ENCODE results near the gene IMPDH1. TPM values are rescaled to one million over a fixed set of nuclear protein-coding genes. Genes with fewer than 3 reads are reported as not detected.
"Not testable (repeated sequence)": the region's sequence is repeated elsewhere in the genome, so short reads cannot be mapped to it uniquely, and the experiment has no call there.

The IMPDH1 gene
- polyA plus RNA-seq, 2 of the 4 experiments (the other 2 are of a cell fraction): 55.4 to 65.4 TPM

- peaks cover 60% of the 10 kb centered on the region for H3K4me1 ChIP-seq
- FAIRE-seq (no peak), ATAC-seq (peak in 1 of 2 experiments; percentile 4; a peak in 2 of 6 replicates), DNase-seq (ENCODE audit: low read depth in 1 of 2, low spot score in 1 of 2) (no peak)
- WGBS (ENCODE audit: missing lambda C conversion rate): 44% methylated on average over 3 of the region's 3 CpGs
- H3K9me3 ChIP-seq: no peaks in the 10 kb centered on the region
- TF ChIP-seq JUN (IDR thresholded peaks at IDR 0.05) (0 out of 5 replicates have a peak, but pooled peaks of 1 of the 2 experiments have one; percentile 34), USF2 (IDR thresholded peaks at IDR 0.05) (no peak), FOSB (CRISPR knock-in tag; IDR thresholded peaks at IDR 0.05) (no peak)
- POLR2A ChIA-PET: interaction anchor here (1.1 to 1.7 kb wide), 2 partner anchors 28 to 32 kb away, joined by 3 to 5 read pairs; no protein-coding TSS in a partner anchor
- H3K4me2 ChIP-seq: peak overlapping the region; percentile 96
- peak overlapping the region; percentile 39 to 94 for H3K27ac ChIP-seq
- CTCF ChIA-PET: interaction anchor here (0.9 to 4.4 kb wide), 14 partner anchors 10 to 122 kb away, joined by 3 to 345 read pairs (median 15); partner anchors contain the start of genes IMPDH1 and RBM28
- H3K4me3 ChIP-seq: peak overlapping the region; percentile 78; the same call in 2 of the 3 replicates
These were observed 49.2 kb upstream of the IMPDH1 start for GRCh38 chr7:128458956-128459355.

GRCh38 chr7:128457385-128457784 is 47.6 kb upstream of the IMPDH1 start:
- peak overlapping the region; percentile 86 to 94; a peak in 5 of 6 replicates for H3K27ac ChIP-seq
- POLR2A ChIA-PET; FAIRE-seq; H3K9me3 ChIP-seq; DNase-seq (ENCODE audit: low read depth in 1 of 2, low spot score in 1 of 2); ATAC-seq: not testable (repeated sequence)
- WGBS (ENCODE audit: missing lambda C conversion rate): 89% methylated on average over 6 of the region's 6 CpGs
- peaks cover 63% of the 10 kb centered on the region for H3K4me1 ChIP-seq
- CTCF ChIA-PET: interaction anchor here (0.9 to 2.1 kb wide), 8 partner anchors 22 to 110 kb away, joined by 3 to 36 read pairs (median 6); no protein-coding TSS in a partner anchor
- H3K4me2 ChIP-seq: peak overlapping the region; percentile 96
- H3K4me3 ChIP-seq: peak overlapping the region; percentile 78

- peak overlapping the region; percentile 96 for H3K4me2 ChIP-seq
These were observed 46.5 kb upstream of the IMPDH1 start for GRCh38 chr7:128456255-128456725.

GRCh38 chr7:128455543-128456254 is 45.9 kb upstream of the IMPDH1 start, which contains the start of gene HILPDA:
HILPDA (plus strand) TSS chr7:128455878; CDS start chr7:128457269, 1,391 bp downstream.
- Histone ChIP-seq H3K4me2 (peak within 1 kb of the TSS; percentile 96), H3K4me1 (peaks cover 49% of the 10 kb centered on the region), H3K4me3 (peak within 1 kb of the TSS; percentile 78), H3K27ac (peak within 1 kb of the TSS; percentile 86 to 94), H3K9me3 (no peaks in the 10 kb centered on the region)
- WGBS (ENCODE audit: missing lambda C conversion rate): under 1% methylated on average over 35 of the region's 64 CpGs
- ChIA-PET CTCF (interaction anchor here (0.6 to 5.3 kb wide), 13 partner anchors 11 to 108 kb away, joined by 3 to 66 read pairs (median 5); no protein-coding TSS in a partner anchor), POLR2A (interaction anchor here (0.6 to 1.6 kb wide), 6 partner anchors 16 to 70 kb away, joined by 3 to 15 read pairs (median 4); partner anchors contain the start of gene IMPDH1)
- DNase-seq (ENCODE audit: low read depth in 1 of 2, low spot score in 1 of 2) (peak; percentile 91 to 94), FAIRE-seq (no peak), ATAC-seq (peak; percentile 94 to 95)
- no peak for TF ChIP-seq BHLHE40 (IDR thresholded peaks at IDR 0.05; ENCODE audit: low read depth, low read length)
- no peak for TF ChIP-seq RARB (CRISPR knock-in tag; IDR thresholded peaks at IDR 0.05)
- TF ChIP-seq GATA3 (IDR thresholded peaks at IDR 0.05; ENCODE audit: borderline replicate concordance): peak; percentile 70
- TF ChIP-seq KDM5A (IDR thresholded peaks at IDR 0.05): peak; percentile 38; the same call in 1 of the 2 replicates
- no peak for TF ChIP-seq FOSL2 (IDR thresholded peaks at IDR 0.05)
- TF ChIP-seq FOSL2 (CRISPR knock-in tag; IDR thresholded peaks at IDR 0.05): no peak; the same call in 1 of the 2 replicates
- no peak for TF ChIP-seq HDAC2 (IDR thresholded peaks at IDR 0.05)
- no peak for TF ChIP-seq RCOR1 (IDR thresholded peaks at IDR 0.05; ENCODE audit: low read depth, low read length)
- TF ChIP-seq NR3C1 (IDR thresholded peaks at IDR 0.05): no peak
- no peak for TF ChIP-seq RFX5 (IDR thresholded peaks at IDR 0.05)
- TF ChIP-seq KDM1A (IDR thresholded peaks at IDR 0.05; ENCODE audit: low read depth): no peak
- TF ChIP-seq CBX2 (IDR thresholded peaks at IDR 0.05; ENCODE audit: borderline replicate concordance, low read depth): no peak
- peak; percentile 85 to 90; a peak in 4 of 5 replicates for TF ChIP-seq JUN (IDR thresholded peaks at IDR 0.05)
- TF ChIP-seq EHMT2 (IDR thresholded peaks at IDR 0.05; ENCODE audit: low read depth): no peak
- TF ChIP-seq PHF8 (IDR thresholded peaks at IDR 0.05; ENCODE audit: borderline replicate concordance, low read depth): no peak
- TF ChIP-seq RAD21 (conservative IDR thresholded peaks at IDR 0.05 in 1 of 2, IDR thresholded peaks at IDR 0.05 in 1 of 2): no peak
- no peak for TF ChIP-seq CEBPB (IDR thresholded peaks at IDR 0.05)
- TF ChIP-seq CHD4 (IDR thresholded peaks at IDR 0.05; ENCODE audit: borderline replicate concordance): no peak
- TF ChIP-seq FOSB (CRISPR knock-in tag; IDR thresholded peaks at IDR 0.05): no peak
- TF ChIP-seq FOXS1 (CRISPR knock-in tag; IDR thresholded peaks at IDR 0.05): no peak
- no peak for TF ChIP-seq ELK1 (IDR thresholded peaks at IDR 0.05; ENCODE audit: low read depth, low read length)

More at GRCh38 chr7:128456255-128456725, 46.5 kb upstream of the IMPDH1 start:
- Histone ChIP-seq H3K9me3 (no peaks in the 10 kb centered on the region), H3K4me1 (peaks cover 55% of the 10 kb centered on the region), H3K27ac (peak overlapping the region; percentile 86 to 94), H3K4me3 (peak overlapping the region; percentile 78)
- FAIRE-seq: no peak
- POLR2A ChIA-PET: interaction anchor here (1.3 to 1.6 kb wide), 3 partner anchors 21 to 46 kb away, joined by 4 to 15 read pairs (median 5); partner anchors contain the start of gene IMPDH1
- ATAC-seq: peak in 1 of 2 experiments; percentile 61; a peak in 4 of 6 replicates
- CTCF ChIA-PET: interaction anchor here (1.6 to 5.3 kb wide), 4 partner anchors 18 to 29 kb away, joined by 7 to 66 read pairs (median 23); no protein-coding TSS in a partner anchor
- no peak for TF ChIP-seq HOXB13 (CRISPR knock-in tag; IDR thresholded peaks at IDR 0.05; ENCODE audit: low read depth)
- no peak for TF ChIP-seq ZNF302 (CRISPR knock-in tag; IDR thresholded peaks at IDR 0.05)
- TF ChIP-seq MAZ (IDR thresholded peaks at IDR 0.05; ENCODE audit: borderline replicate concordance, low read depth, low read length): no peak
- no peak for TF ChIP-seq RARB (CRISPR knock-in tag; IDR thresholded peaks at IDR 0.05)
- no peak for TF ChIP-seq RFX5 (IDR thresholded peaks at IDR 0.05)
- no peak for TF ChIP-seq EHMT2 (IDR thresholded peaks at IDR 0.05; ENCODE audit: low read depth)
- no peak for TF ChIP-seq ESRRA (IDR thresholded peaks at IDR 0.05; ENCODE audit: borderline replicate concordance, low read length)
- TF ChIP-seq NFE2L2 (conservative IDR thresholded peaks at IDR 0.05; ENCODE audit: low read length): no peak
- no peak for TF ChIP-seq FOSB (CRISPR knock-in tag; IDR thresholded peaks at IDR 0.05)
- no peak for TF ChIP-seq HES2 (IDR thresholded peaks at IDR 0.05)
- no peak for TF ChIP-seq MYC (IDR thresholded peaks at IDR 0.05; ENCODE audit: borderline replicate concordance, low read length)
- no peak for TF ChIP-seq CHD2 (IDR thresholded peaks at IDR 0.05; ENCODE audit: low read length, partially characterized antibody)
- 1% methylated on average over 5 of the region's 5 CpGs for WGBS (ENCODE audit: missing lambda C conversion rate)
- no peak for DNase-seq (ENCODE audit: low read depth in 1 of 2, low spot score in 1 of 2)
